Prostate gland (tissue), 2 donors: Measurements from ENCODE around the gene DCAF10.

Experiments
- CTCF ChIP-seq, 4 experiments: fragments of 200-600 bp in 2 of 4; fragments of 450-650 bp in 2 of 4; sonication (generic) in 2 of 4; IDR thresholded peaks; 1 replicate in 3 of 4; 2 replicates in 1 of 4; pipeline ENCODE4 v1.5.1; 2016 to 2019; ENCODE audit warnings: antibody characterized with exemption in 4 of 4, mild to moderate bottlenecking in 2 of 4, moderate library complexity in 2 of 4
- POLR2A ChIP-seq: fragments of 450-650 bp; IDR thresholded peaks from one replicate; pipeline ENCODE4 v1.6.1; 2016; ENCODE audit warnings: antibody characterized with exemption, mild to moderate bottlenecking
- POLR2AphosphoS5 ChIP-seq: sonication (generic); formaldehyde crosslinking; IDR thresholded peaks from one replicate; pipeline ENCODE4 v1.6.1; 2017; ENCODE audit warnings: antibody characterized with exemption

DNA sequence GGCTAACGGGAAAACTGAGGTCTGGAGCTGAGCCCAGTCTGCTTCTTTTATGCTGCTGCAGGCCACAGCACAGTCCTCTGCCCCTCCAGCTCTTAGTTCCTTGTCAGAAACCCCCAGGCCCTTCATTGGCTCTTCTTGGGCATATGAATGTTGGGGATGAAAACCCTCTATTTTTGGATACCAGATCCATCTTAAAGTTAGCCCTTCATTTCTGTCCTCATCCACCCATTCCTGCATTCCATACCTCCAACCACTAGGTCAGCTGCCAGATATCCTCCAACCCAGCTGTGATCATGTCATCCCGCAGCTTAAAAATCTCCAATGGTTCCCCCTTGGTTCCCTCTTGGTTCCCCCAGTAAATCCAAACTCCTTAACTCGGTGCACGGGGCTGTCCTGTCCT lies 105.2 kb downstream of the DCAF10 start:
- TF ChIP-seq CTCF (IDR thresholded peaks at IDR 0.05) = no peak
- TF ChIP-seq POLR2A = no peak
- TF ChIP-seq POLR2AphosphoS5 = no peak
